HG03196 (cell line): ENCODE results near the gene P2RY14.

Source experiments
- ATAC-seq: cut with Tn5 transposase; IDR thresholded peaks from one replicate; pipeline ENCODE4 v1.9.1; 2021; ENCODE audit not compliant: unreplicated experiment

Gene P2RY14

GRCh38 chr3:151303751-151304150 is 25.4 kb upstream of the P2RY14 start:
- no peak for ATAC-seq

- ATAC-seq = no peak
Observed at GRCh38 chr3:151301787-151302186, 23.4 kb upstream of the P2RY14 start.

DNA sequence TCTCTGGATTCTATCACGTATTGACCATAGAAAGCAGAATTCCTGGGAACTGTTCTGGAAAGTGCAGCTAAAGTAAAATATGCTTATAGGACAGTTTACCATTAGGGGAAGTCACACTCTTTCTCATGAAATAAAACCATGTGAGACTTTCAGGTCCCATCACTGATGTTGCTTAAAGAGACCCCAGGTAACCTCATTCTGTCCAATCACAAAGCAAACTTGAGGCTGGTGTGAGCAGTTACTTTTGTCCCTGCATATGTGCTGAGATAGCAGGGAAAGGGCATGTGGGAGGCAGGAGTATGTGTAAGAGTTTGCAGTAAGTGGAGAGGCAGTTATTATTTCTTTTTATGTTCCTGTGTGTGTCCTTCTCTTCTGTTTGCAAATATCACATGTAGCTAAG is 22.2 kb upstream of the P2RY14 start:
- no peak for ATAC-seq

DNA sequence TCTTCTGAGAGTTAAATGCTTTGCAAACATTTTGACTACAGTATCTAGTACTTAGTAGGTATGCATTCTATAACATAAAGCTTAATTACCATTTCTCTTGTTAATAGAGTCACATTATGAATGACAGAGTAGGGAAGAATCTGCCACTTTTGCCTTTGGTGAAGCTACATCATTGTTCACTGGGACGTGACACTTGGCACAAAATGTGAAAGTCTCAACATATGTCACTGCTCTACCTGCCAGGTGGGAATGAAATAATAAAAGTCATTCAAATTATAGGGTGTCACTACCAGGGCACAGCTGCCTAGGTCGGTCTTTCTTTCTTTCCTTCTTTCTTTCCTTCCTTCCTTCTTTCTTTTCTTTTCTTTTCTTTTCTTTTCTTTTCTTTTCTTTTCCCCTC is 20.7 kb upstream of the P2RY14 start:
- ATAC-seq = no peak

DNA sequence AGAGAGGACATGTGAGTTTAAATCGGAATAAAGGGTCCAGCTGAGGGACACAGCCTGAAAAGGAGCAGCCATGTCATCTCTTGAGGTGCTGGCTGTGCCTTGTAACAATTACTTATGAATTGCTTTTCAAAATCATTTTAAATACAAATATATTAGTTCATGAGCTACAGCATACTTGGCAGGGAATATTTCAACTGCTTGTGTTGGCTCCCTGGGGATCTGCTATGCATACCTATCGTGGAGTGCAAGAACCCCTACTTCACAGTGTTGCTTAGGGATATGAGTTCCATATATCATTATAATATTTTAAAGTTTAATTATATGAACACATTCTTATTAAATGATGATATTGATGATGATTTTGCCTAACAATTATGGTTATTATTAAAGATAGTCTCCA is 19.1 kb upstream of the P2RY14 start:
- no peak for ATAC-seq

GRCh38 chr3:151296226-151296625 is 17.9 kb upstream of the P2RY14 start:
- ATAC-seq = no peak

GRCh38 chr3:151293127-151293526 is 14.8 kb upstream of the P2RY14 start:
- ATAC-seq = no peak

- ATAC-seq = no peak
Observed at GRCh38 chr3:151290673-151291072, 12.3 kb upstream of the P2RY14 start.

GRCh38 chr3:151289445-151289844 is 11.1 kb upstream of the P2RY14 start:
- no peak for ATAC-seq

GRCh38 chr3:151285940-151286339 is 7.6 kb upstream of the P2RY14 start:
- no peak for ATAC-seq

DNA sequence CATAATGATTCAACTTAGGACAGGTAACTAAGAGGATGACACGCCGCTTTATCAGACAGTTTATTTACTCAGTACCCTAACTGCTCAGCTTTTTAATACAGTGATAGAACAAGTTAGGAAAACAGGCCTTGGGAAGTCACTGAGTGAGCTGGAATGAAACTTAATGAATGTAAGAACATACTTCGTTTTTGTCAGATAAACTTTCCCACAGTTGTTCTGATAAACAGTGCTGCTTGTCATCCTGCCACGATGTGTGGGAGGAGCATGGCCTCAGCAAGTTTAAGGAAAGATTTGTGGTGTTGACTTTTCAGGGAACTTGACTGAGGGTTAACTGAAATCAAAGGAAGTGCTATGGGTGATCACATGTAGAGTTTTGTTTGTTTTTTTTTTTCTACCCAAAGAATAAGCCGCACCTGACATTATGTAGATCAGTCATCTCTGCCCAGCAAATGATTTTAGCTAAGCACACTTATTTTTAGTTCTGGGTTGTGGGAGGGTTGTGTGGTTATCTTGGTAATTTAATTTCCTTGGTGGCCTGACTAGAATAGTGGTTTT is 5.6 kb upstream of the P2RY14 start:
- no peak for ATAC-seq

- ATAC-seq = no peak
Observed at GRCh38 chr3:151283387-151283786, 5.0 kb upstream of the P2RY14 start.

- no peak for ATAC-seq
Observed at GRCh38 chr3:151282921-151283320, 4.6 kb upstream of the P2RY14 start.

- ATAC-seq = no peak
Observed at GRCh38 chr3:151281671-151282324, 3.5 kb upstream of the P2RY14 start.

DNA sequence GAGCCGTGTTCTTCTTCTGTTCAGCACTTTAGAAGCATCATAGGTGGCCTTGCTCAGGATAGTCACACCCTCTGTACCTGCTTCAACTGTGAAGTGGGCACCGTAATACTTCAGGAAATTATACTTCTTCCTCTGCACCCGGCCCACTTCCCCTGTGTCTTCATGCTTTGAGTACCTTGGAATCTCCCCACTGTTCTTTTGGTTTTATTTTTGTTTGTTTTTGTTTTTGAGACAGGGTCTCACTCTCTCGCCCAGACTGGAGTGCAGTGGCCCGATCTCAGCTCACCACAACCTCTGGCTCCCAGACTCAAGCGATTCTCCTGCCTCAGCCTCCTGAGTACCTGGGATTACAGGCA is 1.7 kb downstream of the P2RY14 start:
- peak; percentile 68 for ATAC-seq

DNA sequence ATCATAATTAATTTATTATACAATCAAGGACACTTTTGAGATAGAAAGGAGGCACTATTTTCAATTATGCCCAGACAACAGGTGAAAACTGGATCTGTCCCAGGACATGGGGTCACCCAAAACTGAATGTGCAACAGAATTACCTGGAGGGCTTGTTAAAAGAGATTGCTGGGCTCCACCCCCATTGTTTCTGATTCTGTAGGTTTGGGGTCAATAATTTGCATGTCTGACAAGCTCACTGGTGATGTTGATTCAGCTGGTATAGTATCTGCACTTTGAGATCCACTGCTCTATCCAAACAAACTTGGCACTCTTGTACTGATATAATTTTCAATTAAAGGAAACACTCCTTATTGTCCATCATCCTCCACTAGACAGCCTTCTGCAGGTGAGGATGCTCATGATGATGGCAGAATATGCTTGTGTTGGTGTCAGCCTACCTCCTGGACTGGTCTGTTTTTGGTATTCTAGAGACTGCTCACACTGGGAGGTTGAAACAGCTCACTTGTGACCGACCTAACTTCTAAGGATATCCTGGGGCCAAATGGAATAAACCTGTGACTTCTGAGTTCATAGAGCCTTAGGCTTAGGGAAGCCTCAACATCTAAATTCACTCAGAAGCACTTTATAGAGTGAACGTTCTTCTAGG is 2.2 kb downstream of the P2RY14 start:
- no peak for ATAC-seq

GRCh38 chr3:151275091-151275490 is 3.3 kb downstream of the P2RY14 start:
- no peak for ATAC-seq

DNA sequence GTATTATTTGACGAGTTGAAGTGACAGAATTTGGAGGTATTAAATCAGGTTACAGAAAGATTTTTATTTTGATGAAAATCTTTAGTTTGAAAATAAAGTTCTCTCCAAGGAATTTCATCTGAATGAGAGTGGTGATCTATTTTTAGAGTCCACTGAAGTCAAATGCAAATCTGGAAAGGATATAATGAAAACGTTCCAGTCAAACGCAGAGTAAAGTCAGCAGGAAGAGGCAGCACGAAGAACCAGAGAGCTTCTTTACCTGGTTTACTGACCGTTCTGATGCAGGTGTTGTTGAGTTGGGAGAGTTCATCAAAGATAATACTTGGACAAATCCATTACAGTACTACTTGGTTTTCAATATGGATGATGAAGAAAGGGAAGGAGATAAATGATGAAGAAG is 8.7 kb downstream of the P2RY14 start:
- no peak for ATAC-seq

GRCh38 chr3:151268267-151269235 is 9.8 kb downstream of the P2RY14 start:
- ATAC-seq = peak; percentile 57

- no peak for ATAC-seq
Observed at GRCh38 chr3:151267066-151267465, 11.3 kb downstream of the P2RY14 start.

DNA sequence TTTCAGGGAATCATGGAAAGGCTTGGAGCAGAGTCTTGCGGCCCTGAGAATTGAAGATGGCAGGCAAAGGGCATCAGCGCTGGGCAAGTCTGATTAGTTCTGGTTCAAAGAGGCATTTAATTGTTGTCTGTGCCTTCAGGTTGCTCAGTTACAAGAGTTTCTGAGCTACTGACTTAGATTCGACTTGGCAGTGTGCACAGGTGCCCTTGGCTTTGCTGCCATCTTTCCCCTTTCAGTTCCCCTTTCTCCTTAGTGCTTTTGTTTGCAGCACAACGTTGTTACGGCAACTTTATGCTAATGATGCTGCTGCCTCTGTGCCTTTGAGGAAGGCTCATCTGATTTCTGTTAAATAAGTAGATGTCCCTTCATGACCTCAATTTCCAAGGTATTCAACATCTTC is 12.5 kb downstream of the P2RY14 start:
- ATAC-seq = peak; percentile 96

GRCh38 chr3:151265166-151265565 is 13.2 kb downstream of the P2RY14 start:
- ATAC-seq = no peak
